ENCODE data around the gene LRRC8A. TPM values are rescaled to one million over a fixed set of nuclear protein-coding genes. Genes with fewer than 3 reads are reported as not detected.
A peak's percentile ranks its signal among the peaks of the same experiment; 100 is the strongest.

The LRRC8A gene
- total RNA-seq = 10 to 100 TPM; 39.5 to 94.2 (median 55.6) TPM

DNA sequence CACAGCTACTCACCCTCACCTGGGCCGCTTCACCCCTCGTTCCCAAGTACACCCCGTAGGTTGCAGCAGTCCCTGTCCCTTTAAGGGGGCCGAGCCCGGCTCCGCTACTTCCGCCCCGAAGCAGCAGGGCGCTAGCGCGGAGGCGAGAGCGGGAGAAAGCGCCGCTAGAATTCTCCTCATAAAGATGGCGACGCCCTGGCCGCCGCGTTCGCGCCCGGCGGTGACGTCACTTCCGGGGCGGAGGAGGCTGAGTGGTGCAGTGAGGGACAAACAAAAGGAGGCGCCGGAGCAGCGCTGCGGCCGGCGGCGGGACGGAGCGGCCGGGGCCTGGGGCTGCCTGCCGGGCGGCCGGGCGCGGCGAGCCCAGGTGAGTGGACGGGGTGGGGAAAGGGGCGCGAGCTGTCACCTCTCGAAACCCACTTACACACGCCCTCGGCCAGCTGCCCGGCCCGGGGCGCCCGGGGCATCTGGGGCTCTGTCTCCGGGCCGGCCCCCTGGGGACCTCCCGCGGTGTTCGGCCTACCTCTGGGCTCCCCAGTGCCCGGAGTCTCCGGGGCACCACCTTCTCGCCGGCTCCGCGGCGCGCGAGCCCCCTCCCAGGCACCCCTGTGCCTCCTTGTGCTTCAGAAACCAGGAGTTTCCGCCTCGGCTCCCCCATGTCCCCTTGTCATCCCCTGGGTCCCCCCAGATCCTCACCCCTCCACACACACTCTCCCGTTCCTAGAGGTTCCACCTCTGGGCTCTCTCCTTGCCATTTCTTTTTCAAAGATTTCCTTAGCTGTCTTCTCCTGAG is at the start of gene LRRC8A, which contains the start of gene KYAT1:
Gene LRRC8A, plus strand, starts transcription at position 250 of the 793 bp plus-strand sequence. CDS start 25,032 bp downstream, outside the sequence.
Gene KYAT1, minus strand, starts transcription at position 67 of the 793 bp plus-strand sequence. CDS start 36,545 bp downstream, outside the sequence.
- peaks cover 50 to 65% (median 59%) of the 10 kb centered on the region in 4 donors for H3K4me1 ChIP-seq
- peak within 1 kb of the TSS; percentile 83 to 99 (median 94) for H3K4me3 ChIP-seq
- intact Hi-C loops (cut with DNase I) = loop anchor here (5.0 kb wide), 1 partner anchor 40 kb away; the partner anchor contains the start of gene PHYHD1
- H3K9me3 ChIP-seq = no peaks in the 10 kb centered on the region
- TF ChIP-seq CTCF (IDR thresholded peaks at IDR 0.05) = peak in 2 of 3 experiments; percentile 11 to 27
- TF ChIP-seq EP300 (IDR thresholded peaks at IDR 0.05) = no peak
- peak; percentile 87 to 93 for TF ChIP-seq POLR2AphosphoS5 (IDR thresholded peaks at IDR 0.05)
- peak within 1 kb of the TSS; percentile 97 to 99 (median 98) for H3K27ac ChIP-seq (replicated peaks in 1 of 4)
- H3K27me3 ChIP-seq = no peaks in the 10 kb centered on the region
- WGBS = 0% methylated on average over 29 of the region's 70 CpGs
- H3K36me3 ChIP-seq = peaks cover 0 to 27% (median 18%) of the 10 kb centered on the region in 4 donors
- DNase-seq (ENCODE audit: extremely low spot score) = peak; percentile 99

DNA sequence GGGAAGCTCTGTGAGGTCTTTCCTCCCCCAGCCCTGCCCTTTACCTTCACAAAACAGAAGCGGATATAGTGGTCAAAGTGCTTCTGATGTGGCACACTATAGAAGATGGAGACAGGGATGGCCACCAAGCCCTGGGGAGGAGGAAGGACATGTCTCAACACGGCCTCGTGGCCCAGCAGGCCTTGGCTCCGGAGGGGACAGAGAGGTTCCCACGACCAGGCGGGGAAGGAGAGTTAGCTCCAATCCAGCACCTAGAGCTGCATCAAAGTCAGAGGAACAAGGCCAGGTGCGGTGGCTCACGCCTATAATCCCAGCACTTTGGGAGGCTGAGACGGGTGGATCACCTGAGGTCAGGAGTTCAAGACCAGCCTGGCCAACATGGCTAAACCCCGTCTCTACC is 48.2 kb upstream of the LRRC8A start:
- Histone ChIP-seq H3K27ac (replicated peaks in 1 of 4) (no peak overlapping the region), H3K27me3 (no peaks in the 10 kb centered on the region), H3K4me1 (peaks cover 11 to 15% (median 13%) of the 10 kb centered on the region in 4 donors), H3K4me3 (no peak overlapping the region), H3K36me3 (peaks cover 0 to 44% (median 16%) of the 10 kb centered on the region in 4 donors), H3K9me3 (no peaks in the 10 kb centered on the region)
- TF ChIP-seq POLR2AphosphoS5 (IDR thresholded peaks at IDR 0.05) (no peak), CTCF (IDR thresholded peaks at IDR 0.05) (no peak), EP300 (IDR thresholded peaks at IDR 0.05) (no peak), POLR2A (IDR thresholded peaks at IDR 0.05; ENCODE audit: low read depth) (no peak)
- 94% methylated on average over 6 of the region's 10 CpGs for WGBS
- DNase-seq (ENCODE audit: extremely low spot score) = no peak
- intact Hi-C loops (cut with DNase I) = no loop called here

- DNase-seq (ENCODE audit: extremely low spot score) = no peak
- no peaks in the 10 kb centered on the region for H3K27me3 ChIP-seq
- H3K27ac ChIP-seq (replicated peaks in 1 of 4) = no peak overlapping the region
- no peaks in the 10 kb centered on the region for H3K4me1 ChIP-seq
- H3K4me3 ChIP-seq = no peak overlapping the region
- peaks cover 0 to 51% (median 16%) of the 10 kb centered on the region in 4 donors for H3K36me3 ChIP-seq
- no peaks in the 10 kb centered on the region for H3K9me3 ChIP-seq
- WGBS = 98% methylated on average over 20 of the region's 28 CpGs
- no peak for TF ChIP-seq CTCF (IDR thresholded peaks at IDR 0.05)
- no peak for TF ChIP-seq POLR2A (IDR thresholded peaks at IDR 0.05; ENCODE audit: low read depth)
- TF ChIP-seq POLR2AphosphoS5 (IDR thresholded peaks at IDR 0.05) = no peak
- no peak for TF ChIP-seq EP300 (IDR thresholded peaks at IDR 0.05)
- intact Hi-C loops (cut with DNase I) = no loop called here
These were observed 46.4 kb upstream of the LRRC8A start for GRCh38 chr9:128835246-128836210.

- Histone ChIP-seq H3K27ac (replicated peaks in 1 of 4) (no peak overlapping the region), H3K4me3 (no peak overlapping the region), H3K4me1 (no peaks in the 10 kb centered on the region), H3K9me3 (no peaks in the 10 kb centered on the region), H3K36me3 (peaks cover 0 to 58% (median 18%) of the 10 kb centered on the region in 4 donors), H3K27me3 (no peaks in the 10 kb centered on the region)
- TF ChIP-seq EP300 (IDR thresholded peaks at IDR 0.05) (no peak), POLR2A (IDR thresholded peaks at IDR 0.05; ENCODE audit: low read depth) (no peak), CTCF (IDR thresholded peaks at IDR 0.05) (no peak), POLR2AphosphoS5 (IDR thresholded peaks at IDR 0.05) (no peak)
- intact Hi-C loops (cut with DNase I) = no loop called here
- WGBS = 98% methylated on average over 8 of the region's 14 CpGs
- DNase-seq (ENCODE audit: extremely low spot score) = no peak
These were observed 45.3 kb upstream of the LRRC8A start for GRCh38 chr9:128836509-128837145.
